Testis (tissue), 2 donors: ENCODE results near the gene TM4SF18.

Source experiments
- POLR2A ChIP-seq: fragments of 450-650 bp; IDR thresholded peaks from one replicate; pipeline ENCODE4 v1.6.1; 2017; ENCODE audit warnings: antibody characterized with exemption, mild to moderate bottlenecking, moderate library complexity
- TF ChIP-seq, protein P1 (sequence below), 3 experiments: fragments of 450-650 bp in 2 of 3; fragments of 200-600 bp in 1 of 3; sonication (generic) in 1 of 3; IDR thresholded peaks; one replicate each; pipeline ENCODE4 v1.5.1; 2016 to 2019; ENCODE audit warnings: antibody characterized with exemption in 3 of 3, mild to moderate bottlenecking in 2 of 3, moderate library complexity in 1 of 3

DNA sequence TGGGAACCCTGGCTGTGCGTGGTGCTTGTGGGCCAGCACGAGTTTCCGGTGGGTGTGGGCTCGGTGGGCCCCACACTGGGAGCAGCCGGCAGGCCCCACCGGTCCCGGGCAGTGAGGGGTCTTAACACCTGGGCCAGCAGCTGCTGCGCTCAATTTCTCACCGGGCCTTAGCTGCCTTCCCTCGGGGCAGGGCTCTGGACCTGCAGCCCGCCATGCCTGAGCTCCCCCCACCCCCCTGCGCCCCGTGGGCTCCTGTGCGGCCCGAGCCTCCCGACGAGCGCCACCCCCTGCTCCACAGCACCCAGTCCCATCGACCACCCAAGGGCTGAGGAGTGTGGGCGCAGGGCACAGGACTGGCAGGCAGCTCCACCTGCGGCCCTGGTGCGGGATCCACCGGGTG, 49.4 kb downstream of the TM4SF18 start:
- TF ChIP-seq, protein P1, sequence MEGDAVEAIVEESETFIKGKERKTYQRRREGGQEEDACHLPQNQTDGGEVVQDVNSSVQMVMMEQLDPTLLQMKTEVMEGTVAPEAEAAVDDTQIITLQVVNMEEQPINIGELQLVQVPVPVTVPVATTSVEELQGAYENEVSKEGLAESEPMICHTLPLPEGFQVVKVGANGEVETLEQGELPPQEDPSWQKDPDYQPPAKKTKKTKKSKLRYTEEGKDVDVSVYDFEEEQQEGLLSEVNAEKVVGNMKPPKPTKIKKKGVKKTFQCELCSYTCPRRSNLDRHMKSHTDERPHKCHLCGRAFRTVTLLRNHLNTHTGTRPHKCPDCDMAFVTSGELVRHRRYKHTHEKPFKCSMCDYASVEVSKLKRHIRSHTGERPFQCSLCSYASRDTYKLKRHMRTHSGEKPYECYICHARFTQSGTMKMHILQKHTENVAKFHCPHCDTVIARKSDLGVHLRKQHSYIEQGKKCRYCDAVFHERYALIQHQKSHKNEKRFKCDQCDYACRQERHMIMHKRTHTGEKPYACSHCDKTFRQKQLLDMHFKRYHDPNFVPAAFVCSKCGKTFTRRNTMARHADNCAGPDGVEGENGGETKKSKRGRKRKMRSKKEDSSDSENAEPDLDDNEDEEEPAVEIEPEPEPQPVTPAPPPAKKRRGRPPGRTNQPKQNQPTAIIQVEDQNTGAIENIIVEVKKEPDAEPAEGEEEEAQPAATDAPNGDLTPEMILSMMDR (IDR thresholded peaks at IDR 0.05) = no peak
- no peak for TF ChIP-seq POLR2A
